Liver (tissue), 9 donors: ENCODE results near the gene CNTN5. TPM values are rescaled to one million over a fixed set of nuclear protein-coding genes. Genes with fewer than 3 reads are reported as not detected.

Experiments
- DNase-seq: peaks from one replicate; pipeline ENCODE4 v3.0.0-alpha.2; 2017; ENCODE audit warnings: low spot score
- H3K27ac ChIP-seq, 2 donors: one replicate each; pipeline ENCODE4 v1.7.0; 2013; ENCODE audit warnings: inconsistent platforms in 2 of 2, low read length in 2 of 2, control low read depth in 1 of 2, low read depth in 1 of 2, mild to moderate bottlenecking in 1 of 2
- H3K27me3 ChIP-seq, 4 donors: one replicate each; pipeline versions ENCODE4 v1.6.1 to v1.7.0; 2013; ENCODE audit warnings: low read length in 3 of 4, inconsistent platforms in 1 of 4, mild to moderate bottlenecking in 1 of 4, moderate library complexity in 1 of 4; ENCODE audit not compliant: control insufficient read depth in 4 of 4, insufficient read depth in 4 of 4
- H3K36me3 ChIP-seq, 4 donors: one replicate each; pipeline versions ENCODE4 v1.6.1 to v1.7.0; 2013; ENCODE audit warnings: low read length in 3 of 4, mild to moderate bottlenecking in 3 of 4, low read depth in 1 of 4, moderate library complexity in 1 of 4; ENCODE audit not compliant: control insufficient read depth in 4 of 4, insufficient read depth in 3 of 4
- H3K4me1 ChIP-seq, 4 donors: one replicate each; pipeline versions ENCODE4 v1.6.1 to v1.7.0; 2013; ENCODE audit warnings: low read length in 3 of 4, mild to moderate bottlenecking in 3 of 4, moderate library complexity in 1 of 4; ENCODE audit not compliant: control insufficient read depth in 4 of 4, insufficient read depth in 4 of 4
- H3K4me3 ChIP-seq, 3 donors: one replicate each; pipeline versions ENCODE4 v1.6.1 to v1.7.0; 2013; ENCODE audit warnings: low read length in 3 of 3, control low read depth in 1 of 3, low read depth in 1 of 3, mild to moderate bottlenecking in 1 of 3
- H3K9ac ChIP-seq, 2 donors: one replicate each; pipeline ENCODE4 v1.7.0; 2013; ENCODE audit warnings: low read length in 2 of 2, mild to moderate bottlenecking in 2 of 2, moderate library complexity in 2 of 2, control low read depth in 1 of 2, low read depth in 1 of 2
- H3K9me3 ChIP-seq, 4 donors: one replicate each; pipeline versions ENCODE4 v1.6.1 to v1.7.0; 2013; ENCODE audit warnings: low read length in 3 of 4; ENCODE audit not compliant: control insufficient read depth in 4 of 4
- ATF3 ChIP-seq: IDR thresholded peaks from 2 replicates; pipeline ENCODE4 v1.6.1; 2016; ENCODE audit warnings: antibody characterized with exemption
- FOXA2 ChIP-seq: IDR thresholded peaks from 2 replicates; pipeline ENCODE4 v1.6.1; 2016; ENCODE audit warnings: antibody characterized with exemption
- HNF4G ChIP-seq: IDR thresholded peaks from 2 replicates; pipeline ENCODE4 v1.6.1; 2016; ENCODE audit warnings: antibody characterized with exemption
- JUND ChIP-seq, 2 donors: IDR thresholded peaks; 2 replicates each; pipeline ENCODE4 v1.6.1; 2016; ENCODE audit warnings: antibody characterized with exemption in 2 of 2
- REST ChIP-seq: IDR thresholded peaks from 2 replicates; pipeline ENCODE4 v1.6.1; 2016; ENCODE audit warnings: antibody characterized with exemption, mild to moderate bottlenecking
- SP1 ChIP-seq: IDR thresholded peaks from 2 replicates; pipeline ENCODE4 v1.6.1; 2018; ENCODE audit warnings: antibody characterized with exemption, mild to moderate bottlenecking
- TAF1 ChIP-seq: conservative IDR thresholded peaks from 2 replicates; pipeline ENCODE4 v1.6.1; 2016; ENCODE audit warnings: antibody characterized with exemption, mild to moderate bottlenecking
- YY1 ChIP-seq: IDR thresholded peaks from 2 replicates; pipeline ENCODE4 v1.6.1; 2016; ENCODE audit warnings: antibody characterized with exemption, mild to moderate bottlenecking
- WGBS: extraction: QIAGEN DNeasy Blood & Tissue Kit; methylation state at CpG from one replicate; pipeline ENCODE4 v1.1.7; 2013; 5-methylcytosine and 5-hydroxymethylcytosine counted together
- polyA plus RNA-seq, 2 donors: library from polyadenylated mRNA; stranded (reverse) in 1 of 2; unstranded in 1 of 2; fragments of 200-250 nt in 1 of 2; fragments of >200 nt in 1 of 2; fragmentation: Nextera tagmentation in 1 of 2; extraction: Ambion mirVana in 1 of 2; gene quantifications; one replicate each; pipeline versions ENCODE4 v1.2.1 to v1.2.3, GENCODE V29; 2013 to 2015
- total RNA-seq, 2 donors: library from RNA; depleted of rRNA; stranded (reverse); fragments of >200 nt; gene quantifications; one replicate each; pipeline ENCODE4 v1.2.3, GENCODE V29; 2014
- TF ChIP-seq, protein P1 (sequence below): IDR thresholded peaks from 2 replicates; pipeline ENCODE4 v1.6.1; 2016; ENCODE audit warnings: antibody characterized with exemption
- donor health status: healthy.
- donor health status: healthy.
- donor health status: healthy.
- donor health status: healthy.
- donor health status: healthy.

The CNTN5 gene
- total and polyA plus RNA-seq, 4 donors, result 0.01 to 0.08 (median 0.04) TPM

- no peak for TF ChIP-seq JUND (IDR thresholded peaks at IDR 0.05)
- no peak for TF ChIP-seq SP1
- no peak for TF ChIP-seq HNF4G
- Histone ChIP-seq H3K9ac (no peak overlapping the region), H3K27me3 (no peaks in the 10 kb centered on the region), H3K27ac (no peak overlapping the region), H3K4me3 (no peak overlapping the region), H3K9me3 (no peaks in the 10 kb centered on the region), H3K36me3 (no peaks in the 10 kb centered on the region), H3K4me1 (no peaks in the 10 kb centered on the region)
- 74% methylated on average over 3 of the region's 3 CpGs for WGBS
- DNase-seq, result no peak
Measured at GRCh38 chr11:99268886-99269285, 248.1 kb downstream of the CNTN5 start.

DNA sequence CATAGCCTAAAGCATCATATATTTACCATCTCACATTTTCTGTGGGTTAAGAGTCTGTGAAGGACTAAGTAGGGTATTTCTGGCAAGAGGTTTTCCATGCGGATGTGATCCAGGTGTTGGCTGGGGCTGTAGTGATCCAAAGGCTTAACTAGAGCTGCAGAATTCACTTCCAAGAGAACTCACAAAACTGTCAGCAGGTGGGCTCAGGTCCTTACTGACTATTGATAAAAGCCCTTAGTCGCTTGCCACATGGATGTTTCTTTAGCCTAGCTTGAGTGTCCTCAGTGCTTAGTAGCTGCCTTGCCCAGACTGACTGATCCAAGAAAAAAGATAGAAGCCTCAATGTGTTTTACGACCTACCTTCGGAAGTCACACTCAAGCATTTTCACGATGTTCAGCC lies 250.8 kb downstream of the CNTN5 start:
- H3K36me3 ChIP-seq, result no peaks in the 10 kb centered on the region
- no peaks in the 10 kb centered on the region for H3K9me3 ChIP-seq
- no peak overlapping the region for H3K27ac ChIP-seq
- TF ChIP-seq, protein P1, sequence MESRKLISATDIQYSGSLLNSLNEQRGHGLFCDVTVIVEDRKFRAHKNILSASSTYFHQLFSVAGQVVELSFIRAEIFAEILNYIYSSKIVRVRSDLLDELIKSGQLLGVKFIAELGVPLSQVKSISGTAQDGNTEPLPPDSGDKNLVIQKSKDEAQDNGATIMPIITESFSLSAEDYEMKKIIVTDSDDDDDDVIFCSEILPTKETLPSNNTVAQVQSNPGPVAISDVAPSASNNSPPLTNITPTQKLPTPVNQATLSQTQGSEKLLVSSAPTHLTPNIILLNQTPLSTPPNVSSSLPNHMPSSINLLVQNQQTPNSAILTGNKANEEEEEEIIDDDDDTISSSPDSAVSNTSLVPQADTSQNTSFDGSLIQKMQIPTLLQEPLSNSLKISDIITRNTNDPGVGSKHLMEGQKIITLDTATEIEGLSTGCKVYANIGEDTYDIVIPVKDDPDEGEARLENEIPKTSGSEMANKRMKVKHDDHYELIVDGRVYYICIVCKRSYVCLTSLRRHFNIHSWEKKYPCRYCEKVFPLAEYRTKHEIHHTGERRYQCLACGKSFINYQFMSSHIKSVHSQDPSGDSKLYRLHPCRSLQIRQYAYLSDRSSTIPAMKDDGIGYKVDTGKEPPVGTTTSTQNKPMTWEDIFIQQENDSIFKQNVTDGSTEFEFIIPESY, result no peak
- TF ChIP-seq SP1 (no peak), REST (no peak)
- no peak for DNase-seq
- WGBS, result 83% methylated on average over 5 of the region's 5 CpGs
- no peaks in the 10 kb centered on the region for H3K4me1 ChIP-seq
- H3K27me3 ChIP-seq, result no peaks in the 10 kb centered on the region
- H3K4me3 ChIP-seq, result no peak overlapping the region
- H3K9ac ChIP-seq, result no peak overlapping the region

- no peak for DNase-seq
- 91% methylated on average over 2 of the region's 2 CpGs for WGBS
Measured at GRCh38 chr11:99275521-99275920, 254.8 kb downstream of the CNTN5 start.

More at GRCh38 chr11:99275521-99275920, 254.8 kb downstream of the CNTN5 start:
- H3K4me3 ChIP-seq, result no peak overlapping the region
- no peaks in the 10 kb centered on the region for H3K36me3 ChIP-seq
- H3K4me1 ChIP-seq, result no peaks in the 10 kb centered on the region
- no peaks in the 10 kb centered on the region for H3K9me3 ChIP-seq
- H3K9ac ChIP-seq, result no peak overlapping the region
- no peak overlapping the region for H3K27ac ChIP-seq
- TF ChIP-seq ATF3, result no peak
- no peak for TF ChIP-seq FOXA2
- no peak for TF ChIP-seq SP1
- no peak for TF ChIP-seq YY1
- no peak for TF ChIP-seq TAF1
- TF ChIP-seq, protein P1, result no peak
- H3K27me3 ChIP-seq, result no peaks in the 10 kb centered on the region
